Neural progenitor cell (in vitro differentiated cells): ENCODE measurements around the gene SPDYE4.
A peak's percentile ranks its signal among the peaks of the same experiment; 100 is the strongest.

Experiments
- EZH2 ChIP-seq: fragments of 200-600 bp; sonication (generic); IDR thresholded peaks from 2 replicates; pipeline ENCODE4 v1.6.1; 2017; ENCODE audit warnings: antibody characterized with exemption, mild to moderate bottlenecking, moderate library complexity
- EZH2phosphoT487 ChIP-seq: fragments of 200-600 bp; sonication (generic); IDR thresholded peaks from 2 replicates; pipeline ENCODE4 v1.6.1; 2017; ENCODE audit warnings: antibody characterized with exemption
- TF ChIP-seq, protein P1 (sequence below): fragments of 200-600 bp; sonication (generic); IDR thresholded peaks from 2 replicates; pipeline ENCODE4 v1.5.1; 2017; ENCODE audit warnings: antibody characterized with exemption, mild to moderate bottlenecking

DNA sequence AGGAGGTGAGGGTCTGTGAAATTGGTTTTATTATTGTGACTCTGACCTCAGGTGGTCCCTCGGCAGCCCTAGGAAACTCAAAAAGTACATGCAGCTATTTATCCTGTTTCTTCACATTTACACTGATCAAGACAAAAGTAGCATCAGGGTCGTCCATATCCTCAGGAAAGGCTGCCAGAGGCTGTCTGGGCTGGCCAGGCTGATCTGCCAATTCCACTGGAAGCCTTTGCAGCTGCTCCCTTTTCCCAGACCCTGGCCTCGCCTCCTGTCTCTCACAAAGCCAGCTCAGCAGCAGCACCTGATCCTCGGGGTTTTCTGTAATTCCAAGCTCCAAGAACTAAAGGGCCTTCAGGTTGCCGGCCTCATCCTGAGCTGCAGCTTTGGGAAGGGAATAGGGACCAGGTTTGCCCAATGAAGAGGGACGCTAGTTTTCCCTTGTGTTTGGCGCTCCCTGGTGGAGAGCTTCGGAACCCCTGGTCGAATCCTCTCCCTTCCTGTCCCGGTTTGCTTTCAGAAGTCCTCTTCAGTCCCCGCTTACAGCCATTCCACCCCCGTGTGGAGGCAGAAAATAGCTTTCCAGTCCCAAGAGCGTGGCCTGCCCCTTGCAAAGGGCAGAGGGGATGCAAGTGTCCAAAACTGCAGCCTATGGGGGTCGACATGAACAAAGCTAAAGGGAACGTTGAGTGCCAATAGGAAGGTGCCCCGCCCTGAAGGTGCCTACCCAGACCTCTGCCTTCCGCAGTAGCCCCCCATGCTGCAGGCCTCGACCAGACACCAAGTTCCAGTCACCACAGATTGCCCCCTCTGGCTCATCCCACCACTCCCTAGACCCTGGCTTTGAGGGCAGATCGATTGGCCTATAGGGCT lies 27.4 kb upstream of the SPDYE4 start:
- TF ChIP-seq, protein P1, sequence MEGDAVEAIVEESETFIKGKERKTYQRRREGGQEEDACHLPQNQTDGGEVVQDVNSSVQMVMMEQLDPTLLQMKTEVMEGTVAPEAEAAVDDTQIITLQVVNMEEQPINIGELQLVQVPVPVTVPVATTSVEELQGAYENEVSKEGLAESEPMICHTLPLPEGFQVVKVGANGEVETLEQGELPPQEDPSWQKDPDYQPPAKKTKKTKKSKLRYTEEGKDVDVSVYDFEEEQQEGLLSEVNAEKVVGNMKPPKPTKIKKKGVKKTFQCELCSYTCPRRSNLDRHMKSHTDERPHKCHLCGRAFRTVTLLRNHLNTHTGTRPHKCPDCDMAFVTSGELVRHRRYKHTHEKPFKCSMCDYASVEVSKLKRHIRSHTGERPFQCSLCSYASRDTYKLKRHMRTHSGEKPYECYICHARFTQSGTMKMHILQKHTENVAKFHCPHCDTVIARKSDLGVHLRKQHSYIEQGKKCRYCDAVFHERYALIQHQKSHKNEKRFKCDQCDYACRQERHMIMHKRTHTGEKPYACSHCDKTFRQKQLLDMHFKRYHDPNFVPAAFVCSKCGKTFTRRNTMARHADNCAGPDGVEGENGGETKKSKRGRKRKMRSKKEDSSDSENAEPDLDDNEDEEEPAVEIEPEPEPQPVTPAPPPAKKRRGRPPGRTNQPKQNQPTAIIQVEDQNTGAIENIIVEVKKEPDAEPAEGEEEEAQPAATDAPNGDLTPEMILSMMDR, result peak; percentile 87
- TF ChIP-seq EZH2 (no peak), EZH2phosphoT487 (no peak)
